GM20431 (cell line): ENCODE measurements around the gene FBXW8.

Source experiments
- in situ Hi-C: fragments of 300-500 bp; cut with MseI, MboI; formaldehyde crosslinking; loops from one replicate; pipeline ENCODE4 v1.15.0; 2020; ENCODE audit warnings: low sequenced_read_pairs; ENCODE audit not compliant: unreplicated experiment

FBXW8 gene, protein sequence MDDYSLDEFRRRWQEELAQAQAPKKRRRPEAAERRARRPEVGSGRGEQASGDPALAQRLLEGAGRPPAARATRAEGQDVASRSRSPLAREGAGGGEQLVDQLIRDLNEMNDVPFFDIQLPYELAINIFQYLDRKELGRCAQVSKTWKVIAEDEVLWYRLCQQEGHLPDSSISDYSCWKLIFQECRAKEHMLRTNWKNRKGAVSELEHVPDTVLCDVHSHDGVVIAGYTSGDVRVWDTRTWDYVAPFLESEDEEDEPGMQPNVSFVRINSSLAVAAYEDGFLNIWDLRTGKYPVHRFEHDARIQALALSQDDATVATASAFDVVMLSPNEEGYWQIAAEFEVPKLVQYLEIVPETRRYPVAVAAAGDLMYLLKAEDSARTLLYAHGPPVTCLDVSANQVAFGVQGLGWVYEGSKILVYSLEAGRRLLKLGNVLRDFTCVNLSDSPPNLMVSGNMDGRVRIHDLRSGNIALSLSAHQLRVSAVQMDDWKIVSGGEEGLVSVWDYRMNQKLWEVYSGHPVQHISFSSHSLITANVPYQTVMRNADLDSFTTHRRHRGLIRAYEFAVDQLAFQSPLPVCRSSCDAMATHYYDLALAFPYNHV

DNA sequence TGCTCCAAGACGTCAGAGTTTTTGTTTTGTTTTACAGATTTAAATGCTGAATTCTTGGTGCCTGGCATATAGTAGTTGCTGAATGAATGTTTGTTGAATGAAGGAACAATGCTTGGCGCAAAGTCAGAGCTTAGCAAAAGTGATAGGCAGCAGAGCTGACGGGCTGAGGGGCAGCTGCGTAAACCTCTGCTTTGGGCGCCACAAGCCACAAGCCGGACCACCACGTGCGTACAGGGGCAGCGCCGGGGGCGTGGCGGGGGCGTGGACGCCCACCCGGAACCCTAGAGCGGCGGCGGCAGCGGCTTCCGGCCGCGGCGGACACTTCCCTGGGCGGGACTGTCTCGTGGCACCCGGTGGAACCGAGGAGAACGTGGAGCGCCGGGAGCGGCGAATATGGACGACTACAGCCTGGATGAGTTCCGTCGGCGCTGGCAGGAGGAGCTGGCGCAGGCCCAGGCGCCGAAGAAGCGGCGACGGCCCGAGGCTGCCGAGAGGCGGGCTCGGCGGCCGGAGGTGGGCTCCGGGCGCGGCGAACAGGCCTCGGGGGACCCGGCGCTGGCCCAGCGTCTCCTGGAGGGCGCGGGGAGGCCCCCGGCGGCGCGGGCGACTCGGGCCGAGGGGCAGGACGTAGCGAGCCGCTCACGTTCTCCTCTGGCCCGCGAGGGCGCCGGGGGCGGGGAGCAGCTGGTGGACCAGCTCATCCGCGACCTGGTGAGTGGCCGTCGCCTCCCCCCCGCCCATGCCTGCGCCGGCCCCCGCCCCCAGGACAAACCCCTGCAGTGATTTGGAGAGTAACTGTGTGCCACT lies at the start of gene FBXW8:
Gene FBXW8, plus strand, starts transcription at position 306 of the 807 bp plus-strand sequence. Its CDS starts 88 bp downstream, at position 394.
- in situ Hi-C loops, result no loop called here

DNA sequence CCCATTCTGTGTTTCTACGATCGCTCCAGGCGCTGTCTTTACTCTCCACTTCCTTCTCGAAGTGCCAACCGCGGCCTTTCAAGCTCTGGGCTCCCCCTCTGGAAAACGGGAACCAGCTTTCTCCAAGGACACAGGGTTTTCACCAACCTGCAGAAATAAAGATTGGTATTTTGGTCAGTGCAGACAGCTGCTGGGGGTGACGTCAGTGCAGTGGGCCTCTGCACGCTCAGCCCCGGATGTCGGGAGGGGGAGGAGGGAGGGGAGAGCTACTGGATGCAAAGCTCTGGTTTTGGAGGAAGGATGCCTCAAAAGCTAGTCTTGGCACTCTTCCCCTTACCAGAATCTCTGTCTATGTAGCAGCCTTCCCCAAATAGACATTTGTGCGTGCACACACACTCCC lies 49.4 kb upstream of the FBXW8 start:
- in situ Hi-C loops, result no loop called here

DNA sequence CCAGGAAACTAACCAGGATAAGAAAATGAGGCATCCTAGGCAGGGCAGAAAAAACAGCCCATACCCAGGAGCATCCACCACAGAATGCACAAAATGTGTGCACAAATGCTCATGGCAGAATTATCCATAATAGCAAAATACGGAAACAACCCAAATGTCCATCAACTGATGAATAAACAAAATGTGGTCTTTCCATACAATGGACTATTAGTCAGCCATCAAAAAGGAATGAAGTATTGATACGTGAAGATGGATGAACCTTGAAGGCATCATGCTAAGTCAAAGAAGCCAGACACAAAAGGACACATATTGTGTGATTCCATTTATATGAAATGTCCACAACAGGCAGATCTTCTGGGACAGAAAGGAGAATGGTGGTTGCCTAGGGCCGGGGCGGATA lies 48.6 kb upstream of the FBXW8 start:
- in situ Hi-C loops, result no loop called here

DNA sequence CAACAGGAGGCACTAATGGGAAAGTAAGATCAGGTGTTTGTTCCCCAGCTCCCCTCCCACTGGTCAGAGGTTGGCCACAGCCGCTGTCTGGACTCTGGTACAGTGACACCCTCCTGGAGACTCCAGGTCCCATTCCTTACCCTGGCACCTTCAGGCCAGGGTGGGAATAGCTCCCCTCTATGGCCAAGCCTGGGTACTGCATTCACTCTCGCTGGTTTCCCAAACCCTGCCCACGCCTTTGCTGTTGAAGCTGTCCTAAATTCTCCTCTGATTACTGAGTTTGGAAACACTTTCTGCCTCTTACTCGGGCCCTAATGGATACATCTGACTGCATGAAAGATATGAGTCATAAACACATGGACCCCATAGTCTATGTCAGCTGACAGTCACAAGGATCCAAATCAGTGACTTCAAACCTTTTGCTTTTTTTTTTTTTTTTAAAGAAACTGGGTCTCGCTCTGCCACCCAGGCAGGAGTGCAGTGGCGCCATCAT lies 47.4 kb upstream of the FBXW8 start:
- in situ Hi-C loops, result no loop called here

DNA sequence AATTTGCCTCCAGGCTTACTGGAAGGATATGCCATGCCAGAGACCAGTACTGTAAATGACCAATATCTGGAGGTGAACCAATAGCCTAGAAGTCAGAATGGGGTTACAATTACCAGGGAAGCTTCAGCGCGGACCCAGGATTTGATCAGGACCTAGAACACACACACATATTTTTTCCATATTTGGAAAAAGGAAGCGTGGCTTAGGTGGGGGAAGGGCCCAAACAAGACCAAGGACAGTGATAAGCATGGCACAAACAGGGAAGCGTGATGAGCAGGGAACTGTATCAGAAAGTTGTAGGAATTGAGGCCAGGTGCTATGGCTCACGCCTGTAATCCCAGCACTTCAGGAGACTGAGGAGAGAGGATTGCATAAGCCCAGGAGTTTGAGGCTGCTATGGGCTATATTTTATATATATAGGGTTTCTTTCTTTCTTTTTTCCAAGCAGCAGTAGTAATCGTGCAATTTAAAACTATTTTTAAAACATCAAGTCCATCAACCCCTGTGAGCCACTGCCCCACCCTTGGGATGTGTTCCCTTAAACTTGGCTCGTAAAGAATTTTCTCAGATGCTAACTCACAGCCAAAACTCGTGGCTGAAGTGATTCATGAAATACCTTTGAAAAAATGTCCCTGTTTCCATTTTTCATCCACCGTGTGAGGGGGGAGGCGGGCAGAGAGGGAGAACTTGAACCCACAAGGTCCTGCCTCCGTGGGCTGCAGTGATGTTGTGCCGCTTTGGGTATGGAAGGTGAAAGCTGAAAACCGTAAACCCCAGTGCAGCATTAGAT lies 46.2 kb upstream of the FBXW8 start:
- in situ Hi-C loops, result no loop called here

DNA sequence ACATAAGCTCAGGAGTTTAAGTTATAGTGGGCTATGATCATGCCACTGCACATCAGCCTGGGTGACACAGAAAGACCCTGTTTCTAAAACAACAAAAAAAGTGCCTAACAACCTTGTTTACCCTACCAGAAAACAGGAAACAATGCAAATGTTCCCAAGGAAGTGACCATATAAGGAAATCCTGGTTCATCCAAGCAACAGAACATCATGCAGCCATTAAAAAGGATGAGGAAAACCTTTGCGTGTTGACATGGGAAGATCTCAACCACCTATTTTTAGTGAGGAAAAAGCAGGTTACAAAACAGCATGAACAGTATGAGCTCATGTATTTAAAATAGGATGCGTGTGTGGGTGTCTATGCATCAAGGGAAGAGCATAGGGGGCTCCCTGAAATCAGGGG lies 43.2 kb upstream of the FBXW8 start:
- in situ Hi-C loops, result no loop called here

DNA sequence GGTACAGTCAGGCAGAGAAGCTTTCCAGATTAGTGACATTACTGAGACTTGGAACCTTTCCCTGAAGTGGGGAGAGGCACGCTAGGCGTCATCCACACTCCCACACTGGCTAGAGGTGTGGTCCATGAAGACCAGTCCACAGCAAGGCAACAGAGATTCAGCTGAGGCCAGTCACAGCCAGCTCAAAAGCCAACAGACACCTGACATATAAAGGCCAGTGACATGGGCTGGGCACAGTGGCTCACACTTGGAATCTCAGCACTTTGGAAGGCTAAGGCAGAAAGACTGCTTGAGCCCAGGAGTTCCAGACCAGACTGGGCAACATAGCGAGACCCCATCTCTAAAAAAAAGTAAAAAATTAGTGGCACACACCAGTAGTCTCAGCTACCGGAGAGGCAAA lies 40.4 kb upstream of the FBXW8 start:
- in situ Hi-C loops, result no loop called here

DNA sequence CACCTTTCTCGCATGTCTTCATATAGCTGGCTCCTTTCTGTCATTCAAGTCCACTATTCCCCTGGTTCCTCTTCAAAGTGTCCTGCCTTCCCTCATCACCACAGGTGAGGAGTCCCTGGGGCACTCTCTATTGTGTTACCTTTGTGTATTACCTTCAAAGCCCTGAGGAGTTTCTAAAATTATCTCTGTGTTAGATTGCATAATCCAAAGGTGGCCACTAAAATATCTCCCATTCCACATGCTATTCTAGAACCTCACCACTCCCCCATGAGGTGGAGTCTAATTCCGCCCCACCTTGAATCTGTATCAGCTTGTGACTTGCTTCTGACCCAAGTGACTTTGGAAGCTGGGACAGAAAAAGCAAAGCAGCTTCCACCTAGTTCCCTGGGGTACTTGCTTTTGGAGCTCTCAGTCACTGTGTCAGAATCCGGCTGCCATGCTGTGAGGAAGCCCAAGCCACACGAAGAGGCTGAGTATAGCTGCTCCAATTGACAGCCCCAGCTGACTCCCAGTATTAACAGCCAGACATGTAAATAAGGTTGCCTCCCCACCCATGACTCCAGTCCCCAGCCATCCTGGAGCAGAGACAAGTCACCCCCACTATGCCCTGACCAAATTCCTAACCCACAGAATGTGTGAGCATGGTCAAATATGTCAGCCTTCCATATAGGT lies 36.3 kb upstream of the FBXW8 start:
- in situ Hi-C loops, result no loop called here

DNA sequence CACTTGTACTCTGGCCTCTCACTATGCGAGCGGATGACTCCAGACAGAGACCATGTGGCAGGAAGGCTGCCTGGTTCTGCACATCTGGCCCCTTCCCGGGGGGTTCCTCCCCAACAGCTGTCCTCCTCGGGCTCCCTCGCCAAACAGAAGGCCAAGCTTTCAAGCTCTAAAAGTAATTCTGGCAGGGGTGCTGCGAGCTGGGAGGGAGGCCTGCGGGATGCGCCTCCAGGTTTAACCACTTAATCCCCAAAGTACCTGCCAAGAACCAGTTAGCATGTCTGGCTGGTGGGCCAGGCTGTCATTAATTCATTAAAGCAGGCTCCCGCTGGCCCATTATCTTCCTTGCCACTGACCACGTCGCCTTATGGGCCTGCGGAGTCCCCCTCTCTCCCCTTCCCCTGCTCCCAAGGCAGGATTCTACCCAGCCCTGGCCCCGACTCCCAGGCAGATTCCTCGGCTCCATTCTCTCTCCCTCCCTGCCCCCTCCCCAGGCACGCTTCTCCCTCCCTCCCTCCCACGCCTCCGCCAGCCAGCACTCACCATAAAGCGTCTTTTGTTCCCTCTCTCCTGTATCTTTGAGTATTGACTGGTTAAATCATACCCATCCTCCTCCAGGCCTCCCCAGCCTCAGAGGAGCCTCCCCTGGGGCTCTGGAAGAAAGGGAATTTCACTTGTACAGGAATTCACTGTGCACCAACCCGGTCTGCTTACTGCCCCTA lies 34.4 kb upstream of the FBXW8 start:
- in situ Hi-C loops, result no loop called here

DNA sequence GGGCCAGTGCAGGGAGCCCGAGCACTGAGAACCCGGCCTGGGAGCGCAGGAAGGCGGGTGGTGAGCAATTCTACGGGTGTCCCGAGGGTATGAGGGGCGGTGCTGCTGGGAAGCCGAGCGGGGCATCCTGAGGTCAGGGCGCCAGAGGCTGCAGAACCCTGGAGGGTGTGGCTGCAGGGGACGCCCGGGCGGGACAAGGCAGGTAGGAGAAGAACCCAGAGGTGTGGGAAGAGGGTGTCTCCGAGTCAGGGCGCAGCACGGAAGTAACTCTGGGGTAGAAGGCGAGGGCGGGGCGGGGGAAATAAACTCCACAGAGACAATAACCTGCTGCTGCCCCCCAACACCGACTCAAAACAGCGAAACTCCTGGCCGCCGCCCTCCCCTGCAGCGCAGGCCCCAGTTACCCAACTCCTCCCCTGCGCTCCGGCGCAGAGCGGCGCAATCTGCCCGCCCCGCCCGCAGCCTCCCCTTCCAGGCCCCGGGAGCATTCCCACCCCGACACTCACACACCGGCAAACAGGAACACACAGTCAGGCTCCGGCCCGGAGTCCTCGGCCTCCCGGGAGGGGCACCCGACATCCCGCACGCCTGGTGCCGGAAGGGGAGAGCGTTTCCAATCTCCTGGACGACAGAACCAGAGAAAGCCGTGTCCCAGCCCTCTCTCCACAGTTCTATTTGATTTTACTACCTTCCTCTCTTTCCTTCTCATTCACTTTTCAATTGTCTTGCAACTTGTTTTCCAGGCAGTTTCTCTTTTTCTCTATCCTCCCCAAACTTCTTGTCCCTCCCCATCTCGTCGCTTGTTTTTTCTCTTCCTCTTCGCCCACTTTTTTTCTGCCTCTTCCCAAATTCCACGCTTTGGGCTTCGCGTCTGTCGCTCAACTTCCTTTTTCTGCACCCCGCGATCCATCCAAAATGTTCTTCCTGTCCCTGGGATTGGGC lies 31.9 kb upstream of the FBXW8 start:
- in situ Hi-C loops, result no loop called here

DNA sequence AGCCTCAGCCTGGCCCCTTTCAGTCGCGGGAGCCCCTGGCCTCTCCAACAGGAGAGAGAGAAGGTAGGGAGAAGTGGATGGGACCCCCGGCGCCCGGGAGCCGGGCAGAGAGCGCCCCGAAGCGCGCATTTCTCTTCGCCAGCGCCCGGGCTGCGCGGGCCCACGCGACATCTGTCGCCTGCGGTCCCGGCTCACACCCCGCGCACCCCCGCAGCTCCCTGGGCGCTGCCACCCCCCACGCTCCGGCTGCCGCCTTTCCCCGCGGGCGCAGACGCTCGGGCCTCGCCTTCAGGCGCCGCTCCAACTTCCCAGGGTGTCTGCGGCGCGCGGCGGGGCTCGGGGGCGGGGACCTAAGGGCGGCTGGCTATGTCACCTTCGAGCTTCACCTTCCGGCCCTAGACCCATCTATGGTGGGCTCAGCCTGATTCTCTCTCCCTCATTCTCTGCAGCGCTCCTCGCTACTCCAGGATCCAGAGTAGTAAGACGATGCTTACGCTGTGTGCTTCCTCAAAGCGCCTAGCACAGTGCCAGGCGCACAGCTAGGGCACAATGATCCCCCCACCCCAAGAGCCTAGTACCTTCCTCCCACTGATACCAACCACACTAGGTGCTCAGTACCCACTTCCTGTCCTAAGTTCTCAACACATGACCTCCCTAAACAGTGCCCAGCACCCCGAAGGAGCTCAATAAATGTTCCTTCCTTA lies 31.1 kb upstream of the FBXW8 start:
- in situ Hi-C loops, result no loop called here

DNA sequence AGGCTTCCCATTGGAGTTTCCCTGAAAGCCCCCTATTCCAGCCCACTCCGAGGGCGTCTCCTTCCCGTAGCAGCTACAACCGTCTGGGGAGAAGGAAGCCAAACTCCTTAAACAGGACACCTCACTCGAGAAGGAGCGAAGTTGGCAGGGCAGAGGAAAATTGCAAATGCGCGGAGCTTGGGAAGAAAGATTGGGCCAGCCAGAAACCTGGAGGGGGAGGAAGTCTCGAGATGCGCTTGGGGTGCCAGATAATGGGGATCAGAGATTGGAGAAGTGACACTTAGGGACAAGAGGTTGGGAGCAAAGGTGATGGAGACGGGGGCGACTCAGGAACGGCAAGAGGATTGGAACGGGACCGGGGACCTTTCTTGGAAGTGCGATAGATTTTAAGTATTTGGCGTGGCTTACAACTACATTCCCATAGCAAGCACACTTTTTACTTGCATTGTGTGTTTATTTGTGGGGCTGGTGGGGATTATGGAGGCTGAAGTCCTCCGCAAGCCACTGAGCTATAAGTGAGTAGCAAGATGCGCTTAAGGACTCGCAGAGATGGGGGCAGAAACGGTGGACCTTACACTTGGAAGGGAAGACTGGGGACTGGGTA lies 30.4 kb upstream of the FBXW8 start:
- in situ Hi-C loops, result no loop called here

DNA sequence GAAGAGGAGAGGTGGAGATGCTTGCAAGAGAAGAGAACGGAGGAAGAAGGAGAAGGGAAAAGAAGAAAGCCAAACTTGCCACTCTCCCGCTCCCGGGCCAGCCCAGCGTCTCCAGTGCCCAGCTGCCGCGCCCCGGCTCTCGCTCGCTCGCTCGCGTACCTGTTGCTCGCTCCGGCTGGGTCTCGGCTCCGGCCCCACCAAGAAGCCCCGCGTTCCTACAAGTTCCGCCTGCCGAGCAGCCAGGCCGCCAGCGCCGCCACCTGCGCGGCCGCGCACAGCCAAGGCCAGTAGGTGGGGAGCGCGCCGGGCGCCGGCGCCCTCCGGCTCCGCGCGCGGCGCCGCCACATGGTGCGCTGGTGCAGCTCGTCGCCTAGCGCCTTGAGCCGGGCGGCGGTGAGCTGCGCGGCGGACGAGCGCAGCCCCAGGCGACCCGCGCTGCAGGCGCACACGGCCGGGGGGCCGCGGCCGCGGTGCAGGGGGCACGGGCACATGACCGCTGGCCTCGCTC lies 29.9 kb upstream of the FBXW8 start:
- in situ Hi-C loops, result no loop called here

DNA sequence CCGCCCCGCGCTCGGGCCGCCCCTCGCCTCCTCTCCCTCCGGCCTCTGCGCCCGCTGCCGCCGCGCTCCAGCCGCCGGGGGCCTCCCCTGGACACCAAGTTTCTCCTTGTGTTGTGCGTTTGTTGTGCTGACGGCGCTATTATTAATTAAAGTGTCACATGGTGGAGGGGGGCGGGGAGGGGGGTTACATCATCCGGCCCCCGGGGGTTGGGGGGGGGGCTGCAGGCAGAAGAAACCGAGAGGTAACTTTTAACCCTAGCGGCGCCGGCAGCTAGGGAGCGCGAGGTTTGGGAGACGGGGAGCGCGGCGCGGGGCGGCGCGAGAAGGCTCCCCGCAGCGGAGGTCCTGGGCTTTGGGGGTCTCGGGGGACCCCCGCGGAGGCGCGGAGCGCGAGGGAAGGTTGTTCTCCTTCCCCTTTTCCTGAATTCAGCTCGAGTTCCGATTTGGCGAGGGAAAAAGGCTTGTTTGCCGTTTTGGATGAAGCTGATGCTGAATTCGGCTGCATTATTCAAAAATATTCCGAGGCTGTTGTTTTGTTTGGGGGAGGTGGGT lies 29.3 kb upstream of the FBXW8 start, which contains the start of gene HRK:
Gene HRK, minus strand, starts transcription at position 117 of the 552 bp plus-strand sequence. CDS start 134 bp downstream, outside the sequence.
- in situ Hi-C loops, result no loop called here

DNA sequence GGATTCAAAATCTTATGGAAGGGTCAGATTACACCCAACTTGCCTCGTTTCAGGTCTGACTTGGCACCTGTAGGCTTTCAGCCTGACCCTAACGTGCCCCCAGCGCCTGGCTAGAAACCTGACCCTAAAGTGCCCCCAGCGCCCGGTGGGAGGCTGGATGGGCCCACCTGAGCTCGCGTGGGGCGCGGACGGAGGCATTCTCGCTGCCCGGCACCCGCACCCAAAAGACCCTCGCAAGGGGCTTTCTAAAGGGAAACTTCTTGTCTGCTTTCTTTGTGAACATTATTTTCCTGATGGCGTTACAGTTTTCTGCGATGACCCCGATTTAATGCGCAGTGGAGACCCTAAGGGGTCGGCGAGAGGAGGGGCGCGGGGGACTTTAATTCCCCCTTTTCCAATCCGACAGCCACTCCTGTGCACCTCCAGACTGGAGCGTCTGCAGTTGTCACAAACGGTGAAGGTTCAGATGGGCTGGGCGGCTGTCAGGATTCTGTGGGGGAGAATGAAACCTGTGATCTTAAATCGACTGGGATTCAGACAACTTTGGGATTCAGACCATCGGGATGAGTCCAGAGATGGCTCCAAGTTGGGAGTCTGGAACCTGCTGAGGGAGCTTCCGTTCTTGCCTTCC lies 28.8 kb upstream of the FBXW8 start:
- in situ Hi-C loops, result no loop called here

DNA sequence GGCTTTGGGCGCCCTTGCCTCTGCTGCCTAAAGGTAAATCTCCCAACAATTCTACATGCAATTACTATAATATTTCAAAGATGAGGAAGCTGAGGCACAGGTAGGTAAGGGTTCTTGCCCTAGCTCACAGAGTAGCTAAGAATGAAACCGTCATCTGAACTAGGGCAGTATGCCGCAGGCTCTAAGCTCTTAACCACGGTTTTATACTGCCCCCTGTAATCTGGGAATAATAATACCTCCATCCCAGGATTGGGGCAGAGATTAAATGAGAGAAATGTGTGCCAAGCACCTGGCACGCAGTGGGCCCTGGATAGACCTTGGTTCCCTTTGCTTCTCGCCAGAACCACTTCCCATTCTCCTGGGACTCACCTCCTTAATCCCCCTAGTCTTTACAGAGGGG lies 28.0 kb upstream of the FBXW8 start:
- in situ Hi-C loops, result no loop called here
